IMR-90 (cell line): Measurements from ENCODE around the gene NSD2.

Experiments used
- CEBPB ChIP-seq: IDR thresholded peaks from 2 replicates; pipeline ENCODE4 v1.6.1; 2012; ENCODE audit warnings: low read depth, low read length, improper control_type of control experiment
- CTCF ChIP-seq: conservative IDR thresholded peaks from 2 replicates; pipeline ENCODE4 v1.5.1; 2012; ENCODE audit warnings: mild to moderate bottlenecking, low read depth, low read length, improper control_type of control experiment
- NFE2L2 ChIP-seq: fragments of 150-350 bp; IDR thresholded peaks from 2 replicates; pipeline ENCODE4 v1.6.1; 2016; ENCODE audit warnings: low read depth, mild to moderate bottlenecking, low read length
- POLR2A ChIP-seq: IDR thresholded peaks from 2 replicates; pipeline ENCODE4 v1.6.1; 2012; ENCODE audit warnings: mild to moderate bottlenecking, low read depth, low read length
- RAD21 ChIP-seq: IDR thresholded peaks from 2 replicates; pipeline ENCODE4 v1.6.1; 2012; ENCODE audit warnings: low read length, improper control_type of control experiment
- RCOR1 ChIP-seq: IDR thresholded peaks from 2 replicates; pipeline ENCODE4 v1.6.1; 2012; ENCODE audit warnings: mild to moderate bottlenecking, low read length, improper control_type of control experiment; ENCODE audit not compliant: insufficient replicate concordance
- SMC3 ChIP-seq: fragments of 150-350 bp; IDR thresholded peaks from 2 replicates; pipeline ENCODE4 v1.6.1; 2016; ENCODE audit warnings: low read depth, mild to moderate bottlenecking, antibody characterized with exemption, low read length, moderate library complexity

DNA sequence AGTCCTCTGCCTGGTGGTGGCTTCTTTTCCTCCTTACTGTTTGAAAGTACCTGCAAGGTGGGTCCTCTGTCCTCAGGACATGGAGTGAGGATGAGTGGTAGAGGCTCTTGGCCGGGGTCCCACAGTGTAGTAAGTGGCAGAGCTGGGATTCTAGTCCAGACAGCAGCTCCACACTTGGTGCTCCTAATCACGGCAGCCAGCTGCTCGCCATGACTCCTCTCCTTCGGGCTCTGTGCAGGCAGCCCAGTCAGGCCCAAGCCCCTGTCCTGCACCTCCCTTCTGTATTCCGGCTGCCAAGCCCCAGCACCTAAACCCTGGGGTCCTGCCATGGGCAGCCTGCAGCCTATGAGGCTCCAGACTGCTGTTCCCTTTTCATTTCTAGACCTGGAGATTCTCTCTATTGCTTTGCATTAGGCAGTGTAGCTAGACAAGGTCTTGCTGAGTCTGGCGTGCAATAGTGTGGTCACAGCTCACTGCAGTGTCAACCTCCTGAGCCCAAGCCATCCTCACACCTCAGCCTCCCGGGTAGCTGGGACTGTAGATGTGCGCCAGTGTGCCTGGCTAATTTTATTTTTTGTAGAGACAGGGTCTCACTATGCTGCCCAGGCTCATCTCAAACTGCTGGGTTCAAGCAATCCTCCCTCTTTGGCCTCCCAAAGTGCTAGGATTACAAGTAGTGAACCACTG lies 24.9 kb downstream of the NSD2 start:
- TF ChIP-seq CEBPB (no peak), POLR2A (no peak), RAD21 (no peak), SMC3 (no peak), CTCF (no peak), RCOR1 (no peak), NFE2L2 (no peak)
